Stimulated activated CD8-positive, alpha-beta memory T cell treated with anti-CD3 and anti-CD28 coated beads, Interleukin-15, amount 100 ng/mL, for 48 hours (primary cell): ENCODE results near the gene CGNL1.

Experiments used
- DNase-seq, 2 donors: peaks; one replicate each; pipeline ENCODE4 v3.0.0-alpha.2; 2020; ENCODE audit warnings: low read depth in 2 of 2

Gene CGNL1

DNA sequence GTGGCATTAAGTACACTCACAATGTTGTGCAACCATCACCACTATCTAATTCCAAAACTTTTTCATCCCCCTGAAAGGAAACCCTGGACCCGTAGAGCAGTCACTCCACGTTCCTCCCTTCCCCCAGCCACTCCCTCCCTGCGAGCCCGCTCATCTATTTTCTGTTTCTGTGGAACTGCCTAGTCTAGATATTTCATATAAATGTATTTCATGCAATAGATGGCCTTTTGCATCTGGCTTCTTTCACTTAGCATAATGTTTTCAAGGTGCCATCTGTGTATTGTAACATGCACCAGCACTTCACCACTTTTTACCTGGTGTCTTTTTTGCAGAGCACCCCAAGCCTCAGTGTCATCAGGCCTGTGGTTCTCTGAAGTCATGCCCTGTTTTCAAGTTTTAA, 10.7 kb downstream of the CGNL1 start:
- DNase-seq = no peak

DNA sequence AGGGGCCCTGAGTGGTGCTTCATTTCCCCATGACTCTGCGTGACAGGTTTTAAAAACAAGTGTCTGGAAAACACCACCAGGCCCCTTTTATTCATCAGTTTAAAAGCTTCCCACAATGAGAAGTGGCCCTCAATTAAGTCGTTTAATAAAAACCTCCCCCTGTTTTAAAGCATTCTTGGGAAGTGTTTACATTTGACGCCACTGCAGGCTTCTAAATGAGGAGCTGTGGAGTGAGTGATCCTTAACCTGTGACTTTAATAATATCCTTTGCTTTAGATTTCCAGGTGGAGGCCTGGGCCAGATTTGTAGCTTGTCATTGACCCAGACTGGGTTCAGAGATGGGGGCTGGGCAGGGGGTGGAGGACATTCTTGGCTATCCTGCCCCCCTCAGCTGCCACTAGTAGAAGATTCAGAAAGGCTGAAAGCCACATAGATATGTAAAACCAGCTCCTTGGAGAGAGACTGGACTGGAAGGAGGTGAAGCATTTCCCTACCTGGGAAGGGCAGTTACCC, 11.3 kb downstream of the CGNL1 start:
- no peak for DNase-seq

DNA sequence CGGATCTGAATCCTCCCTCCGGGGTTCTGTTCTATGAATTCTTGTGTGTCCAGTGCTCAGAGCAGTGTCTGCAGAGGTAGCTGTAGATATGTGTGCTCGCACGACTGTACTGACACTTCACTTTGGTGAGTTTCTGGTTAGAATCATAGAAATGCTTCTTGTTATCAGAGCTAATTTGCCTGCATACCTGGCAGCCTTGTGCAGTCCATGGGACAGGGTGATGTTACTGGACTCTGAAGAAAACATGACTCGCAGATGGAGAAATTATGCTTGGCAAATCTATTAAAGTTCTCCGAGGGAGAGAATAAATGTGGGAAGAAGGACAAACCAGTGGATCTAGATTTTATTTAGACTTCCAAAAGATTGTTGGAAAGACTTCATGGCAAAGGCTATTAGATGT, 12.2 kb downstream of the CGNL1 start:
- DNase-seq = no peak

DNA sequence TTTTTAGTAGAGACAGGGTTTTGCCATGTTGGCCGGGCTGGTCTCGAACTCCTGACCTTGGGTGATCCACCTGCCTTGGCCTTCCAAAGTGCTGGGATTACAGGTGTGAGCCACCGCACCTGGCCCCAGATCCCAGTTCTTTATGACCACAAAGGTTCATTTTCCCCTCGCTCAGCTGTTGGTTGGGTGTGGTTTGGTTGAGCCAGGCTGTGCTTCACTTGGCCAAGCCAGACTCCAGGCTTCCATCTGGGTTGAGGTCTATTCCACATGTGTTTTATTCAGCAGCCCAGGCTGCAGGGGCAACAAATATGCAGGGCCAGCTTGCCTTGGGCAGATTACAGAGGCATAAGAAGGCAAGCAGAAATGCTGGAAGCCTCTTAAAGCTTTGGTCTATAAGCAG, 13.7 kb downstream of the CGNL1 start:
- no peak for DNase-seq

DNA sequence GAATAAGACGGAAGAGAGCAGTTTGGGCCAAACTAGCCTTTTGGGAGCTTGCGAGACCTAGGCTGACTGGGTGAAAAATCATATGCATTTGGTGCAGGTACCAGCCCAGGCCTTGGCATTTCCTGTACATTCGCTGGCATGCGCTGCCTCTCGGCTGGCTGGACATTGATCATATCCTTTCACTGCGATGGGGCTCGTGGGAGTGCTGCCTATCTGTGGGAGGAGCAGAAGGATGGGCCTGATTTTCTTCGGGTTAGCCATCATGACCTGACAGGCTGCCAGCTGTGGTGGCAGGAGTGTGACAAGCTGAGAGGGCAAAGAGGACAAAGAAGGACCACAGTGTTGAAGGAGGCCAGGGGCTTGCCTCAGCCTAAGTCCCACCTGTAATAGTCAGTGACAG, 14.3 kb downstream of the CGNL1 start:
- DNase-seq = no peak

DNA sequence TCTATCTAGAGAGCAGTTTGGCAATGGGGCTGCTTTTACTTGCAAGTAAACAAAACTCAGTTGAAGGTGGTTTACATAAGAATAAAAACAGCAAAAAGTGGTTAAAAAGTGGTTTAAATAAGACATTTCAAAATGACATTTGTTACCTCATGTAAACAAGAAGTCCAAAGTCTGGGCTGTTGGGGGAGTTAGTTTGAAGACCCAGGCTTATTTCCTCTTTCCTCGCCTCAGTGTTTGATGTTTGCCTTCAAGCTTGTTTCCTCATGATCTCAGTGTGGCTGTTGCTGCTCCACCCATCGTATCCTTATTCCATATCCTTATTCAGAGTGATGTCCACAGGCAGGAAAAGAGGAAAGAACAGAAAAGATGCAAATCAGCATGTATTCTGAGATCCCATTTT, 15.2 kb downstream of the CGNL1 start:
- no peak for DNase-seq

DNA sequence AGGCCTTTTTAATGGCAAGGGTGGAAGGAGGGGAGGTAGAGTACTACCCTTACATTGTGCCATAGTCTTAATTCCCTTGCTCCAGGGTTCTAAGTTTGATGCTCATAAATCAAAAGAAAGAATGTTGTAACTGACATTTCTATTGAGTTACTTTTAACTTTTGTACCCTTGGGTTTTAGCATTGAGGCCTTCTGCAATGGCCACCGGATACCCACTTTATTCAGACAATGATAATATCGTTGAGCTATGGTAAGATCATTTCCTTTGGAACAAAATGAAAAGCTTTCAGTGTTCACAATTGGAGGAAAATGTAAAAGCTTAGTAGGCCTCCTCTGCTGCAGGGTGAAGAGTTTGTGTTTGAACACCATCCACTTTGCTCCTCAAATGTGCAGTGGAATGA, 16.8 kb downstream of the CGNL1 start:
- DNase-seq = no peak

DNA sequence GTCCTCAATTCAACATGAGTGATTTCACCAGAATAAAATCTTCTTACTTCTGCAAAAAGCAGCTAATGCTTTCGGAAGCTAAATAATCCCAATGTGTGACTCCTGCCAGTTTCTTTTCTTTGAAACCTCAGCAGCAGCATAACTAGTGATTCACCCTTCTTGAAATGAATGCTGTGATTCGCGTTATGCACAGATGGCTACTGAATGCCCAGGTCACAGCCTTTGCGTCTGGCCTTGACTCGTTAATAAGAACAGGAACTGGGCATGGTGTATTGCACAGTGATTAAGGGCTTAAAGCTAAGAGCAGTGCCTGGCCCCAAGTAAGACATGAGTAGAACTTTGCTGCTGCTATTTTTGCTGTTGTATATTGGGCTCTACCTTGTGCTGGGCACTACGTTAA, 19.0 kb downstream of the CGNL1 start:
- DNase-seq = no peak

DNA sequence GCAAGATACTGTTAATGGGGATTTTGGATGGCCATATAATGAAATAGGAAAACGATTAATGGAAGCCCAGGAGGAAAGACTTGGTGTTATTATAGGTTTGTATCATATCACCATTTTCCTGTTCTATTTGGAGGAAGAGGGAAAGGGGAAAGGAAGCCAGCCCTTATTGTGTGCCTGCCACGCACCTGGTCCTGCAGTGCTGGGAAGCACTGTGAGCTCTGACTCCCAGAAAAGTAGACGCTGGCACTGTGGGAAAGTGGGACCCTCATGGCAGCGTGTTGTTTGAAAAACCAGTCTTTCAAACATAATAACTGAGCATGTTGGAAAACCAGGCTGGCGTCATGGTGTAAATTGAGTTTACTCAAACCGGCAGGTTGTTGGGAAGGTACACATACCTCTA, 22.0 kb downstream of the CGNL1 start:
- DNase-seq = no peak

DNA sequence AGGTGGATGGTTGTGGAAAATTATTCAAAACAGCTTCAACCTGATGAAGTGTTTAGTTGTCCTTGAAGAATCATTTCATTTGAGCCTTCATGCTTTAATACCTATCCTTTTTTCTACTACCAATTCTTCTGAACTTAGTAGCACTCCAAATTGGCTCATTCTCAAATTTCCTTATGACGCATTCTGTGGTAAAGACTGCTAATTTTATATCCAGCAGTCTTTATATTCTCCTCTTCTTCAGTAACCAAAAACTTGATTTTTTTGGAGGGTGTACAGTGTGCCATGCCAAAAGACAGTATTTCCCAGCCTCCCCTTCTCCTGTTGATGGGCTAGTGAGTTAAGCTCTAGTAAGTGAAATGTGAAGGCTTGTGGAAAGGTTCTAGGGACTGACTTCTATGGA, 25.2 kb downstream of the CGNL1 start:
- DNase-seq = no peak

DNA sequence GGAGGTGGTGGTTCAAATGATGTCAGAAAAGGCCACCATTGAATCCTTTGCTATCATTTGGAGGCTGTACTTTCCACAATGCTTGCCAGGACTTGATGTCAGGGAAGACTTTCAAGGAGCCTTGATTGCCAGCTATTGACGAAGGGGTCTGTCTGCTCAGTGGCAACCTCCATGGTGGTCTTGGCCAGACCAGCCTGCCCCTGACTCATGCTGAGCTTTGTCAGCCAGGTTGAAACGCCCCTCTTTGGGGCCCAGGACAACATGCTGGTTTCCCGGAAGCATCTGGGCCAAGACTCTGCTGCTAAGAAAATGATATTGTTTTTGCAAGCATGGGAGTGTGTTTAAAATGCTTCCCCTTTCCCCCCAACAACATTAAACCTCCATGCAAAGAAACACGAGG, 26.7 kb downstream of the CGNL1 start:
- no peak for DNase-seq

DNA sequence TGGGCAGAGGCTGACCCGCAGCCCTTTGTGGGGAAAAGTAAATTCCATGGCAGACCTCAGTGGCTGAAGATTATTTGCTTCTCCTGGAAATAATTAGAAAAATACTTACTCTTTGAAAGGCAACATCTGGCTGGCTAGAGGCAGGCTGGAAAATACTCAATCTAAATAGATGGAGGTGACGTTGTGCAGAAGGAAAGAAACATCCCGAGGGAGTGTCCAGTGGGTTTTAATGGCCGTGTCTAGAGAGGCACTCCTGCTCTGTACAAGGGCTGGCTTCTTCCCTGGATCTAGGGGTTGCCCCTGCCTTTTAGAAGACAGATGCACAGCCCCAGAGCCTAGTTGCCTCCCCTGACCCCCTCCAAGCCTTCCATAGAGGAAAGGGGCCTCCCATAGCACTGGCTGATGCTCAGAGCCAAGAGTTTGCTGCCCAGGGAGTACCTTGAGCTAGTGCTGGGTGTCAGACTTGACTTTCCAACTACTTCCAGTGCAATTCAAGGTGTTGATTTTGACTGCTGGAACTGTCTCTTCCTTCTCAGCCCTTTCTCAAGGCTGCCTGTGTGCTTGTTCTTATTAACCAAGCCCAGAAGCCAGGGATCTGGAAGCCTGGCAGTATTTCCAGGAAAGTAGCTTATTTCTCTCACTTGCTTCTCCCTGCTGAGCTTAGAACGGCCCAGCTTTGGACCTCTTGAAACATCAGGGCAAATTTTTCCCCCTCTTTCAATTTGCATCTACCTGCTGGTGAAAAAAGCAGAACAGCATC, 27.4 kb downstream of the CGNL1 start:
- no peak for DNase-seq

DNA sequence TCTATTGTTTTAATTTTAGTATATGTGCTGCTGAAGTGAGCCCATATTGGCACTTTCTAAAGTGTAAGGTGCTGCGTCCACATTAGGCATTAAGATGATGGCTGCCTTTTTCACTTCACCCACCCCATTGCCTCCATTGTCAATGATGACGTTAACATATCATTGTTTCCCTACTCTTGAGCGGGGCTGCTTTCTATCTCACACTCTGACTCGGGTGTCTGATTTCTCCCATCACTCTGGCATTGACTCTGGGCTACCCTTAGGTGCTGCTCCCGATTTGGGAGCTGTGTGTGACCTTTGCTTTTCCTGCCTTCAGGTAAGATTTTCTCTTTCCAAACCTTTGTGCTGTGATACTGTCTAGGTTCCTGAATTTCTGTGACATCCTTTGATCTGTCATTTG, 28.8 kb downstream of the CGNL1 start:
- DNase-seq = no peak

DNA sequence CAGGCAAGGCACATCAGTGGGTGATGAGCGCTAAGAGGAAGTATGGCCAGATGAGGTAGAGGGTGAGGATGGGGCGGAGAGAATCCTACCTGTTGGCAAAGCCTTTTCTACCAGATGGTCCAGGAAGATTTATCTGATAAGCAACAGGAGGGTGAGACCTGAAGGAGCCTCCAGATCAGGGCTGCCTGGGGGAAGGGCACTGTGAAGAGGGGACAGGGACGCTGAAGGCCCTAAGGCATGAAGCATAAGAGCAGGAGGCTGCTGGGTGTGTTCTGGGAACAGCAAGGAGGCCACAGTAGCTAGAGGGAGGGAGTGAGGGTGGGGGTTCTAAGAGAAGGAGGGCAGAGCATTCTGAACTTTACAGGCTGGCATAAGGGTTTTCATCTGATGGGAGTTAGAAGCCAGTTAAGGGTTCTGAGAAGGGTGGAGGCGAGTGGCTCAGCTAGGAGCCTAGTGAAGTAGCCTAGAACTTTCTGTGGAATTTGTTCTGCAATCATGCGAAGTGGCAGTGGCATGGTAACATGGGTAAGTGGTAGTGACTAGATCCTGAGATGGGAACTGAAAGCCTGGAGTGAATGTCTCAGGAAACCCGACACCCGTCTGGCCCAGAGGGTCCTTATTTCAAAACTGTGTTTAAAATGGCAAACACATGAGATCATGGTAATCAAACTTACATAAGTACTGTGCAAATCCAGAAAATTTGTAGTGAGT, 29.9 kb downstream of the CGNL1 start:
- no peak for DNase-seq

DNA sequence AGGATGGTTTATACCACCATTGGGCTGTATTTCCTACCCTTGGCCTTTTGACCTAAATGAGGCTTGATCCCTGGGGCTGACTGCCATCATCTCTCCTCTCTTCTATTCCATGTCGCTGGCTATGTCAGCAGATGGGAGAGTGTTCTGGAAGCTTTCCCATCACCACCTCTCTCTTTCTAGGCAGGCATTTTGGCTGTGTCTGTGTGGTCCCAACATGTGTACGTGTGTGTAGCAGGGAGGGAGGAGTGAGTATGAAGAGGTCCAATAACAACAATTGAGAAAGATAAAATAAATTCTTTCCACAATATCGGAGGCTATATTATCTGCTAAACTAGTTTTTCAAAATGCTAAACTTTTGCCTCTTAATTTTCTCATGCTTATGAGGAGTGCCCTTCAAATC, 34.1 kb downstream of the CGNL1 start:
- no peak for DNase-seq

DNA sequence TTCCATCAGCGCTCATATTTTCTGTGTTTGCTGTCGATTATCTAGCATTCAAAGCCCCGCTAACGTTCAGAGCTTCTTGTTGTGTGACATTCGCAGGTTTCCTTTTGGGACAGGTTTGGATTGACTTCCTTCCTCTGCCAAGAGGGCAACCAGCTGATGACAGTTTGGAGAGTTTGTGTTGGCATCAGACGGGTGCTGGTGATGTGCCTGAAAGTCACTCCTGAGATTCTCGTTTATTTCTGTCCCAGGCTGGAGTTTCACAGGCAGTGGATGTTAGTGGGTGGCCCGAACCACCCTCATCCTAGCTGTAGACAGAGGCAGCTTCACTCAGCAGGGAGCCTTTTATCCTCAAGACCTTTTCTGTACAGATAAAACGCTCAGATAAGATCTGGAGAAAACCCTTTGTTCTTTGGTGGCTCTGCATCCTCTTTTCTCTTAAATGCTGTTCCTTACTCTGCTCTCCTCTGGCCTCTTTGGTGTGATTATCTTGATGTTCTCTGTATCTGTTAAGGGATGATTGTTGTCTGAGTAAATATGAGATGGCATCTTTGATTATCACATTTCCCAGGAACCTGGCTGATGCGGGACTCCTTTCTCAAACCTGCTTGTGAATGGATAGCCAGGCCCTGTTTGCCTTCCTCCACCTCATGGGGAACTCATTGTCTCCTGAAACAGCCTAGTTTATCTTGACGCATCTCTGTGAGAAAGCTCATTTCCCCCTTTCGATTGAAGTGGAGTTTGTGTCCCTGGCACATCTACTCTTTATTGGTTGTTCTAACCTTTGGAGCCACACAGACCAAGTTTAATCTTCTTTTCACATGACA, 35.9 kb downstream of the CGNL1 start:
- no peak for DNase-seq

DNA sequence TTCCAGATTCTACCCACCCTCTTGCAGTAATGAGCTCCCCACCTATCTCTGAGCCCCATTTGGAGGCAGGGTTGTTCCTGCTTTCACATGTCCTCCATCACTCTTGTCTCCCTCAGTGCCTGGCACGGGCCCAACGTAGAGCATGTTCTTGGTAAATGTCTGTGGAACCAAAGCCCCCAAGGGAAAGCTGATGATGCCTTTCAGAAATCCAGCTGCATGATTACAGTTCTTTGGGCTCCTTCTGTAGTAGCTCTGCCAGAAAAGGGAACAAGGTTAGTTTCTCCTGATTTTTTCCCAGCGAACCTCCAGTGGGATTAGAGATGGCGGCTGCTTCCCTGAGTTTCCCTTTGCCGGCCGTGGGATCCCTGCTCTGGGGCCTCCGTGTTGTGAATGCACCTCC, 39.3 kb downstream of the CGNL1 start:
- DNase-seq = no peak

DNA sequence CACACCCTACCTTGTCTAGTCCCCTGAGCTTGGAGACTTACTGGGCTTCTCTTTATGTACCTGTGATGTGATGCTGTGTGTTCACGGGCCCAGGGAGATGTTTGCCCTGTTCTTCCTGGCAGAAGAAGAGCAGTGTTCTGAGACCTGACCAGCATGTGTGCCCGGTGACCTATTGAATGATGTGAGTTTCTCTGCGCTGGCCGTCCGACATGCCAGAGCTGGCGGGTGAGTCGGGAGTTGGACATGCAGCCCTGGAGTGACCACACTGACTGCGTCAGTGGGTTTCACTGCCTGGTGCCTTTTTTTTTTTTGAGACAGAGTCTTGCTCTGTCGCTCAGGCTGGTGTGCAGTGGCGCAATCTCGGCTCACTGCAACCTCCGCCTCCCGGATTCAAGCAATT, 42.3 kb downstream of the CGNL1 start:
- DNase-seq = no peak

DNA sequence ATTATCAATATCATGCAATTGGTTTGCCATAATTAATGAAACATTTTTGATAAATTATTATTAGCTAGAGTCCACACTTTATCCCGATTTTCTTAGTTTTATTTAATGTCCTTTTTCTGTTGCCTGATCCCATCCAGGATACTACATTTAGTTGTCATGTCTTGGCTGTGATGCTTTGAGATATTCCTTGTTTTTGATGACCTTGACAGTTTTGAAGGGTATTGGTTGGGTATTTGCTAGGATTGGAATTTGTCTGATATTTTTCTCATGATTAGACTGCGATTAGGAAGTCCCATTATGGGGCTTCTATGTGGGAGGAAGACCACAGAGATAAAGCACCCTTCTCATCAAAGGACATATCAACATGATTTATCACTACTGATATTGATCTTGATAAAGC, 43.0 kb downstream of the CGNL1 start:
- no peak for DNase-seq

DNA sequence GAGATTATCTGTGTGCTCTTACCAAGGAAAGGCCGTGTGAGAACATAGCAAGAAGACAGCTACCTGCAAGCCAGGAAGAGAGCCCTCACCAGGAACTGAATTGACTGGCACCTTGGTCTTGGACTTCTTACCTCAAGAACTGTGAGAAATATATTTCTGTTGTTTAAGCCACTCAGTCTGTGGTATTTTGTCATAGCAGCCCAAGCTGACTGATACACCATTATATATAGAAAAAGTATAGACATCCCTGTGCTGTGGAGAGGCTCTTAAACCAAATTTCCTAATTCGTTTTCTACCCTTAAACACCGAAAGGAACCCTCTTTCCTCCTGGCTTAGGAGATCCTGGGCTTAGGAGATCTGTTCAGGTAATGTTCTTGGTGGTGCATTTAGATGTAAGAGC, 44.8 kb downstream of the CGNL1 start:
- DNase-seq = no peak

DNA sequence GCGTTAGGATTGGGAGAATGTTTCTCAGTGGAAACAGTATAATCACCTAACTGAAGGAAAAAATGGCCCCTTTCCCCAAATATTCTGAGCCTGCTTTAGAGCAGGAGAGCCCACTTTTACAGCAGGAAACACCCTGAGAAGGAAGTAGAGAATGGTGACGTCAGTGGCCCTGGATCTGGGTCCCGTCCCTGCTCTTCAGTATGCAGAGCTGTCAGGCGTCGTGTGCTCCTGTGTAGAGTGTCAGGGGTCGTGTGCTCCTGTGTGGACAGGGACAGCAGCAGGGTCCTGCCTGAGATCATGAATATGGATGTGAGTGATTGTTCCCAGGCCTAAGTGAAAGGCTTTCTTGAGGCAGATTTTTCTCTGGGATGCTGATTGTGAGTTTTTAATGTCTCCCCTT, 45.2 kb downstream of the CGNL1 start:
- DNase-seq = no peak

DNA sequence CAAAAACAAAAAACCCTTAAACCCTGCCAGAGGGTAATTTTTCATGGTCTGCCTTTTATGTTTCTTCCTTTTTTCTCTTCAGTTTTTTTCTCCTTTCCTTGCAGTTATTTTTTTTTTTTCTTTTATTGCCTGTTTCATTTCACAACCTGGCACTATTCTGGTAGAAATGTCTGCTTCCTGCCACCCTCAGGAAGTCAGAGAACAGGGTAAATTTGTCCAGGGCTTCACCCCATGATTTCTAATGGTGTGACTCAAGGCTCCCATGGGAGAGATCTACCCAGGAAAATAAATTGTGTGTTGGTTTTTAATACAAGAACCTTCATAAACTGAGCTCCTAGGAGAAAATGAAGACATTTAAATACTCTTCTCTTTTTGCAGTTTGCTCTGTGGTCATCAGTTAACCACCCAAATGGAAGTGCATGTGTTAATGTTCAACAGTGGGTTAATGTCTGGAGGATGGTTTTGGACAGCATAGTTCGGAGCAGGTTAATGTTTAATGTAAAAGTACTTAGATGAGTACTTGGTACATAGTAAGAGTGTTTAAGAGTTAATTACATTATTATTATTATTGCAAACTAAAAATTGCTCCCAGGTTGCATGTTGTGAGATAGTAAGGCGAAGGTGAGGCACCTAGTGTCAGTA, 45.9 kb downstream of the CGNL1 start:
- no peak for DNase-seq
